ENCODE measurements around the gene NCK2. TPM values are rescaled to one million over a fixed set of nuclear protein-coding genes. Genes with fewer than 3 reads are reported as not detected.

Gene NCK2
- total and polyA plus RNA-seq, 9 donors, result 43.1 to 89.3 (median 78.8) TPM

- DNase-seq, result no peak
- Histone ChIP-seq H3K27ac (ENCODE audit: low read length) (no peak overlapping the region), H3K27me3 (ENCODE audit: control insufficient read depth, insufficient read depth, low read length) (peaks cover 2% of the 10 kb centered on the region), H3K4me1 (ENCODE audit: control insufficient read depth, insufficient read depth, low read length) (peaks cover 4% of the 10 kb centered on the region), H3K36me3 (ENCODE audit: control insufficient read depth, insufficient read depth, low read length) (no peaks in the 10 kb centered on the region), H3K9me3 (replicated peaks; ENCODE audit: control insufficient read depth, low read depth, low read length) (no peaks in the 10 kb centered on the region), H3K4me3 (ENCODE audit: low read length) (no peak overlapping the region)
- WGBS (ENCODE audit: insufficient coverage), result 70% methylated on average over 1 of the region's 6 CpGs
These were observed 30.6 kb upstream of the NCK2 start for GRCh38 chr2:105714141-105714540.

GRCh38 chr2:105718846-105719481, 25.7 kb upstream of the NCK2 start:
- H3K27me3 ChIP-seq (ENCODE audit: control insufficient read depth, insufficient read depth, low read length), result peaks cover 2% of the 10 kb centered on the region
- H3K27ac ChIP-seq (ENCODE audit: low read length), result no peak overlapping the region
- no peak overlapping the region for H3K4me3 ChIP-seq (ENCODE audit: low read length)
- no peaks in the 10 kb centered on the region for H3K36me3 ChIP-seq (ENCODE audit: control insufficient read depth, insufficient read depth, low read length)
- H3K4me1 ChIP-seq (ENCODE audit: control insufficient read depth, insufficient read depth, low read length), result no peaks in the 10 kb centered on the region
- no peaks in the 10 kb centered on the region for H3K9me3 ChIP-seq (replicated peaks; ENCODE audit: control insufficient read depth, low read depth, low read length)
- DNase-seq, result no peak
- whole genome bisulfite sequencing (ENCODE audit: insufficient coverage), result 75% methylated on average over 6 of the region's 8 CpGs

- H3K27ac ChIP-seq (ENCODE audit: low read length), result no peak overlapping the region
- no peaks in the 10 kb centered on the region for H3K36me3 ChIP-seq (ENCODE audit: control insufficient read depth, insufficient read depth, low read length)
- no peak for DNase-seq
- peaks cover 9% of the 10 kb centered on the region for H3K4me1 ChIP-seq (ENCODE audit: control insufficient read depth, insufficient read depth, low read length)
- H3K27me3 ChIP-seq (ENCODE audit: control insufficient read depth, insufficient read depth, low read length), result no peaks in the 10 kb centered on the region
- 76% methylated on average over 5 of the region's 8 CpGs for WGBS (ENCODE audit: insufficient coverage)
- H3K9me3 ChIP-seq (replicated peaks; ENCODE audit: control insufficient read depth, low read depth, low read length), result no peaks in the 10 kb centered on the region
- H3K4me3 ChIP-seq (ENCODE audit: low read length), result no peak overlapping the region
These were observed 22.7 kb upstream of the NCK2 start for GRCh38 chr2:105721991-105722511.

- Histone ChIP-seq H3K27me3 (ENCODE audit: control insufficient read depth, insufficient read depth, low read length) (no peaks in the 10 kb centered on the region), H3K4me1 (ENCODE audit: control insufficient read depth, insufficient read depth, low read length) (peaks cover 9% of the 10 kb centered on the region), H3K4me3 (ENCODE audit: low read length) (no peak overlapping the region), H3K36me3 (ENCODE audit: control insufficient read depth, insufficient read depth, low read length) (no peaks in the 10 kb centered on the region), H3K27ac (ENCODE audit: low read length) (no peak overlapping the region), H3K9me3 (replicated peaks; ENCODE audit: control insufficient read depth, low read depth, low read length) (peaks cover 5% of the 10 kb centered on the region)
- 100% methylated on average over 3 of the region's 11 CpGs for WGBS (ENCODE audit: insufficient coverage)
- no peak for DNase-seq
These were observed 21.9 kb upstream of the NCK2 start for GRCh38 chr2:105722726-105723297.

GRCh38 chr2:105723431-105723830, 21.3 kb upstream of the NCK2 start:
- peaks cover 5% of the 10 kb centered on the region for H3K9me3 ChIP-seq (replicated peaks; ENCODE audit: control insufficient read depth, low read depth, low read length)
- H3K27me3 ChIP-seq (ENCODE audit: control insufficient read depth, insufficient read depth, low read length), result no peaks in the 10 kb centered on the region
- H3K36me3 ChIP-seq (ENCODE audit: control insufficient read depth, insufficient read depth, low read length), result no peaks in the 10 kb centered on the region
- H3K4me3 ChIP-seq (ENCODE audit: low read length), result no peak overlapping the region
- no peak for DNase-seq
- 42% methylated on average over 2 of the region's 3 CpGs for WGBS (ENCODE audit: insufficient coverage)
- no peak overlapping the region for H3K27ac ChIP-seq (ENCODE audit: low read length)
- H3K4me1 ChIP-seq (ENCODE audit: control insufficient read depth, insufficient read depth, low read length), result peaks cover 9% of the 10 kb centered on the region

GRCh38 chr2:105725388-105725787, 19.3 kb upstream of the NCK2 start:
- no peaks in the 10 kb centered on the region for H3K27me3 ChIP-seq (ENCODE audit: control insufficient read depth, insufficient read depth, low read length)
- peaks cover 9% of the 10 kb centered on the region for H3K4me1 ChIP-seq (ENCODE audit: control insufficient read depth, insufficient read depth, low read length)
- H3K4me3 ChIP-seq (ENCODE audit: low read length), result no peak overlapping the region
- peak overlapping the region; percentile 76 for H3K27ac ChIP-seq (ENCODE audit: low read length)
- H3K36me3 ChIP-seq (ENCODE audit: control insufficient read depth, insufficient read depth, low read length), result no peaks in the 10 kb centered on the region
- DNase-seq, result peak; percentile 37
- WGBS (ENCODE audit: insufficient coverage), result no CpG with 5 or more reads among the region's 5 CpGs
- H3K9me3 ChIP-seq (replicated peaks; ENCODE audit: control insufficient read depth, low read depth, low read length), result peaks cover 8% of the 10 kb centered on the region

- Histone ChIP-seq H3K27me3 (ENCODE audit: control insufficient read depth, insufficient read depth, low read length) (no peaks in the 10 kb centered on the region), H3K4me1 (ENCODE audit: control insufficient read depth, insufficient read depth, low read length) (peaks cover 13% of the 10 kb centered on the region), H3K27ac (ENCODE audit: low read length) (no peak overlapping the region), H3K4me3 (ENCODE audit: low read length) (no peak overlapping the region), H3K9me3 (replicated peaks; ENCODE audit: control insufficient read depth, low read depth, low read length) (peaks cover 8% of the 10 kb centered on the region), H3K36me3 (ENCODE audit: control insufficient read depth, insufficient read depth, low read length) (no peaks in the 10 kb centered on the region)
- DNase-seq, result no peak
- 100% methylated on average over 1 of the region's 1 CpG for WGBS (ENCODE audit: insufficient coverage)
These were observed 14.5 kb upstream of the NCK2 start for GRCh38 chr2:105730170-105730569.

- WGBS (ENCODE audit: insufficient coverage), result 80% methylated on average over 2 of the region's 4 CpGs
- no peaks in the 10 kb centered on the region for H3K36me3 ChIP-seq (ENCODE audit: control insufficient read depth, insufficient read depth, low read length)
- no peak overlapping the region for H3K27ac ChIP-seq (ENCODE audit: low read length)
- peaks cover 7% of the 10 kb centered on the region for H3K4me1 ChIP-seq (ENCODE audit: control insufficient read depth, insufficient read depth, low read length)
- H3K27me3 ChIP-seq (ENCODE audit: control insufficient read depth, insufficient read depth, low read length), result no peaks in the 10 kb centered on the region
- H3K4me3 ChIP-seq (ENCODE audit: low read length), result no peak overlapping the region
- H3K9me3 ChIP-seq (replicated peaks; ENCODE audit: control insufficient read depth, low read depth, low read length), result peaks cover 8% of the 10 kb centered on the region
- peak; percentile 17 for DNase-seq
These were observed 13.2 kb upstream of the NCK2 start for GRCh38 chr2:105731511-105731910.

GRCh38 chr2:105732101-105732500, 12.6 kb upstream of the NCK2 start:
- no CpG with 5 or more reads among the region's 7 CpGs for WGBS (ENCODE audit: insufficient coverage)
- Histone ChIP-seq H3K36me3 (ENCODE audit: control insufficient read depth, insufficient read depth, low read length) (no peaks in the 10 kb centered on the region), H3K27ac (ENCODE audit: low read length) (no peak overlapping the region), H3K4me1 (ENCODE audit: control insufficient read depth, insufficient read depth, low read length) (peaks cover 4% of the 10 kb centered on the region), H3K27me3 (ENCODE audit: control insufficient read depth, insufficient read depth, low read length) (no peaks in the 10 kb centered on the region), H3K9me3 (replicated peaks; ENCODE audit: control insufficient read depth, low read depth, low read length) (peaks cover 8% of the 10 kb centered on the region), H3K4me3 (ENCODE audit: low read length) (no peak overlapping the region)
- DNase-seq, result no peak

- no peaks in the 10 kb centered on the region for H3K36me3 ChIP-seq (ENCODE audit: control insufficient read depth, insufficient read depth, low read length)
- WGBS (ENCODE audit: insufficient coverage), result 62% methylated on average over 4 of the region's 6 CpGs
- peaks cover 4% of the 10 kb centered on the region for H3K4me1 ChIP-seq (ENCODE audit: control insufficient read depth, insufficient read depth, low read length)
- H3K27me3 ChIP-seq (ENCODE audit: control insufficient read depth, insufficient read depth, low read length), result no peaks in the 10 kb centered on the region
- H3K27ac ChIP-seq (ENCODE audit: low read length), result no peak overlapping the region
- DNase-seq, result no peak
- no peak overlapping the region for H3K4me3 ChIP-seq (ENCODE audit: low read length)
- H3K9me3 ChIP-seq (replicated peaks; ENCODE audit: control insufficient read depth, low read depth, low read length), result peaks cover 3% of the 10 kb centered on the region
These were observed 11.6 kb upstream of the NCK2 start for GRCh38 chr2:105732955-105733607.

All from muscle of leg (tissue), 11 donors.